ENCODE measurements around the gene CAMK1D. TPM values are rescaled to one million over a fixed set of nuclear protein-coding genes. Genes with fewer than 3 reads are reported as not detected.

The CAMK1D gene
- polyA plus RNA-seq, 1 of the 3 experiments (the other 2 are of a cell fraction), result 4.1 TPM

- TF ChIP-seq GABPA (IDR thresholded peaks at IDR 0.05; ENCODE audit: low read depth) (no peak), TAF1 (IDR thresholded peaks at IDR 0.05; ENCODE audit: borderline replicate concordance, low read depth, low read length) (no peak), EZH2phosphoT487 (IDR thresholded peaks at IDR 0.05; ENCODE audit: borderline replicate concordance, low read depth) (no peak), IRF3 (IDR thresholded peaks at IDR 0.05; ENCODE audit: low read depth, low read length) (no peak)
Observed at GRCh38 chr10:12872577-12872976, 523.2 kb downstream of the CAMK1D start (continued).

- no peak overlapping the region for H2AFZ ChIP-seq (ENCODE audit: low read depth)
- H3K27me3 ChIP-seq (ENCODE audit: insufficient read depth), result no peaks in the 10 kb centered on the region
- H3K4me3 ChIP-seq (ENCODE audit: low read depth in 2 of 2, low read length in 1 of 2), result no peak overlapping the region
- no peak overlapping the region for H3K9ac ChIP-seq
- H3K4me2 ChIP-seq, result no peak overlapping the region
- H3K4me1 ChIP-seq (ENCODE audit: control insufficient read depth in 1 of 2, insufficient read depth in 2 of 2, low read depth in 1 of 2, low read length in 1 of 2), result peaks cover 0 to 6% of the 10 kb centered on the region in 2 experiments; a peak in 1 of 4 replicates
- H4K20me1 ChIP-seq (ENCODE audit: insufficient read depth), result no peaks in the 10 kb centered on the region
- no peaks in the 10 kb centered on the region for H3K9me2 ChIP-seq
- DNase-seq, result no peak
- TF ChIP-seq YY1 (IDR thresholded peaks at IDR 0.05; ENCODE audit: low read depth) (no peak), SMC3 (IDR thresholded peaks at IDR 0.05; ENCODE audit: low read depth, low read length) (no peak), TAF1 (IDR thresholded peaks at IDR 0.05; ENCODE audit: borderline replicate concordance, low read depth, low read length) (no peak), CHD2 (IDR thresholded peaks at IDR 0.05; ENCODE audit: low read length, partially characterized antibody) (no peak), FOSL2 (IDR thresholded peaks at IDR 0.05; ENCODE audit: borderline replicate concordance, low read depth) (no peak), NFIC (IDR thresholded peaks at IDR 0.05; ENCODE audit: borderline replicate concordance) (no peak), IRF3 (IDR thresholded peaks at IDR 0.05; ENCODE audit: low read depth, low read length) (no peak), EZH2phosphoT487 (IDR thresholded peaks at IDR 0.05; ENCODE audit: borderline replicate concordance, low read depth) (no peak), RCOR1 (IDR thresholded peaks at IDR 0.05; ENCODE audit: low read length) (no peak)
- TF ChIP-seq, protein P1, sequence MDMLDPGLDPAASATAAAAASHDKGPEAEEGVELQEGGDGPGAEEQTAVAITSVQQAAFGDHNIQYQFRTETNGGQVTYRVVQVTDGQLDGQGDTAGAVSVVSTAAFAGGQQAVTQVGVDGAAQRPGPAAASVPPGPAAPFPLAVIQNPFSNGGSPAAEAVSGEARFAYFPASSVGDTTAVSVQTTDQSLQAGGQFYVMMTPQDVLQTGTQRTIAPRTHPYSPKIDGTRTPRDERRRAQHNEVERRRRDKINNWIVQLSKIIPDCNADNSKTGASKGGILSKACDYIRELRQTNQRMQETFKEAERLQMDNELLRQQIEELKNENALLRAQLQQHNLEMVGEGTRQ (IDR thresholded peaks at IDR 0.05; ENCODE audit: borderline replicate concordance, low read depth, low read length), result no peak
- no peaks in the 10 kb centered on the region for H3K9me3 ChIP-seq
- CTCF ChIA-PET, result interaction anchor here (0.7 to 1.0 kb wide), 3 partner anchors 29 to 166 kb away, joined by 3 to 4 read pairs (median 3); no protein-coding TSS in a partner anchor
- WGBS (ENCODE audit: low lambda C conversion rate), result 40% methylated on average over 6 of the region's 8 CpGs
- no peaks in the 10 kb centered on the region for H3K79me2 ChIP-seq (ENCODE audit: insufficient read depth)
- POLR2A ChIA-PET, result no interaction called here
- no peak overlapping the region for H3K27ac ChIP-seq (ENCODE audit: low read depth in 2 of 2, low read length in 1 of 2)
- no peaks in the 10 kb centered on the region for H3F3A ChIP-seq (replicated peaks; ENCODE audit: insufficient read depth)
- no peaks in the 10 kb centered on the region for H3K36me3 ChIP-seq (replicated peaks in 1 of 2; ENCODE audit: control insufficient read depth in 1 of 2, insufficient read depth in 2 of 2, low read length in 1 of 2)
Observed at GRCh38 chr10:12873172-12873571, 523.8 kb downstream of the CAMK1D start.

DNA sequence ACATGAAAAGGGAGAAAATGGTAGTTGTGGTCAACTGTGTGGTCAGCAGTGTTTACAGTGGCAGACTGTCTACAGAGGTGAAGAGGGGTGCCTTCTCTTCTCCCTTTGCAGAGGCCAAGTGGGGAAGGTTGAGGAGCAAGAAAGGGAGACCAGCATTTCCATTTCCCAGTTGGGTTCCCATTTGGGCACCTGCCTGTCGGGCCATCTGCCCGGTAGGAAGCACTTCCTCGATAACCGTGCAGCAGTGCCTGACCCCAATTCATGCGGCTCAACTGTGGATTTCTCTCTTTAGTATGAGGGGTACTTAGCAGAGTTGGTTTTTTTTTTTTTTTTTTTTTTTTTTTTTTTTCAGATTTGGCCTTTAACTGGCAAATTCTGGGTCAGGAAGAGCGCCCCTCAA is 525.2 kb downstream of the CAMK1D start:
- no peaks in the 10 kb centered on the region for H3K36me3 ChIP-seq (replicated peaks in 1 of 2; ENCODE audit: control insufficient read depth in 1 of 2, insufficient read depth in 2 of 2, low read length in 1 of 2)
- ChIA-PET POLR2A (no interaction called here), CTCF (interaction anchor here (0.9 kb wide), 1 partner anchor 14 kb away, joined by 3 read pairs; no protein-coding TSS in a partner anchor)
- H3K4me2 ChIP-seq, result no peak overlapping the region
- 73% methylated on average over 6 of the region's 6 CpGs for WGBS (ENCODE audit: low lambda C conversion rate)
- H3K4me1 ChIP-seq (ENCODE audit: control insufficient read depth in 1 of 2, insufficient read depth in 2 of 2, low read depth in 1 of 2, low read length in 1 of 2), result peaks cover 0 to 6% of the 10 kb centered on the region in 2 experiments; a peak in 1 of 4 replicates
- no peak overlapping the region for H3K27ac ChIP-seq (ENCODE audit: low read depth in 2 of 2, low read length in 1 of 2)
- H3F3A ChIP-seq (replicated peaks; ENCODE audit: insufficient read depth), result no peaks in the 10 kb centered on the region
- H3K79me2 ChIP-seq (ENCODE audit: insufficient read depth), result no peaks in the 10 kb centered on the region
- H3K9ac ChIP-seq, result no peak overlapping the region
- no peaks in the 10 kb centered on the region for H3K9me2 ChIP-seq
- DNase-seq, result no peak
- H3K27me3 ChIP-seq (ENCODE audit: insufficient read depth), result no peaks in the 10 kb centered on the region
- H4K20me1 ChIP-seq (ENCODE audit: insufficient read depth), result no peaks in the 10 kb centered on the region
- no peaks in the 10 kb centered on the region for H3K9me3 ChIP-seq
- H2AFZ ChIP-seq (ENCODE audit: low read depth), result no peak overlapping the region
- no peak overlapping the region for H3K4me3 ChIP-seq (ENCODE audit: low read depth in 2 of 2, low read length in 1 of 2)
- TF ChIP-seq IRF3 (IDR thresholded peaks at IDR 0.05; ENCODE audit: low read depth, low read length) (no peak), MEF2A (IDR thresholded peaks at IDR 0.05; ENCODE audit: borderline replicate concordance, low read depth) (no peak), RXRA (IDR thresholded peaks at IDR 0.05; ENCODE audit: borderline replicate concordance, low read depth) (no peak), JUND (IDR thresholded peaks at IDR 0.05) (no peak), POLR2AphosphoS5 (IDR thresholded peaks at IDR 0.05; ENCODE audit: low read depth, low read length) (no peak)
- TF ChIP-seq, protein P2, sequence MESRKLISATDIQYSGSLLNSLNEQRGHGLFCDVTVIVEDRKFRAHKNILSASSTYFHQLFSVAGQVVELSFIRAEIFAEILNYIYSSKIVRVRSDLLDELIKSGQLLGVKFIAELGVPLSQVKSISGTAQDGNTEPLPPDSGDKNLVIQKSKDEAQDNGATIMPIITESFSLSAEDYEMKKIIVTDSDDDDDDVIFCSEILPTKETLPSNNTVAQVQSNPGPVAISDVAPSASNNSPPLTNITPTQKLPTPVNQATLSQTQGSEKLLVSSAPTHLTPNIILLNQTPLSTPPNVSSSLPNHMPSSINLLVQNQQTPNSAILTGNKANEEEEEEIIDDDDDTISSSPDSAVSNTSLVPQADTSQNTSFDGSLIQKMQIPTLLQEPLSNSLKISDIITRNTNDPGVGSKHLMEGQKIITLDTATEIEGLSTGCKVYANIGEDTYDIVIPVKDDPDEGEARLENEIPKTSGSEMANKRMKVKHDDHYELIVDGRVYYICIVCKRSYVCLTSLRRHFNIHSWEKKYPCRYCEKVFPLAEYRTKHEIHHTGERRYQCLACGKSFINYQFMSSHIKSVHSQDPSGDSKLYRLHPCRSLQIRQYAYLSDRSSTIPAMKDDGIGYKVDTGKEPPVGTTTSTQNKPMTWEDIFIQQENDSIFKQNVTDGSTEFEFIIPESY (IDR thresholded peaks at IDR 0.05; ENCODE audit: borderline replicate concordance, low read depth), result no peak
- TF ChIP-seq, protein P3, sequence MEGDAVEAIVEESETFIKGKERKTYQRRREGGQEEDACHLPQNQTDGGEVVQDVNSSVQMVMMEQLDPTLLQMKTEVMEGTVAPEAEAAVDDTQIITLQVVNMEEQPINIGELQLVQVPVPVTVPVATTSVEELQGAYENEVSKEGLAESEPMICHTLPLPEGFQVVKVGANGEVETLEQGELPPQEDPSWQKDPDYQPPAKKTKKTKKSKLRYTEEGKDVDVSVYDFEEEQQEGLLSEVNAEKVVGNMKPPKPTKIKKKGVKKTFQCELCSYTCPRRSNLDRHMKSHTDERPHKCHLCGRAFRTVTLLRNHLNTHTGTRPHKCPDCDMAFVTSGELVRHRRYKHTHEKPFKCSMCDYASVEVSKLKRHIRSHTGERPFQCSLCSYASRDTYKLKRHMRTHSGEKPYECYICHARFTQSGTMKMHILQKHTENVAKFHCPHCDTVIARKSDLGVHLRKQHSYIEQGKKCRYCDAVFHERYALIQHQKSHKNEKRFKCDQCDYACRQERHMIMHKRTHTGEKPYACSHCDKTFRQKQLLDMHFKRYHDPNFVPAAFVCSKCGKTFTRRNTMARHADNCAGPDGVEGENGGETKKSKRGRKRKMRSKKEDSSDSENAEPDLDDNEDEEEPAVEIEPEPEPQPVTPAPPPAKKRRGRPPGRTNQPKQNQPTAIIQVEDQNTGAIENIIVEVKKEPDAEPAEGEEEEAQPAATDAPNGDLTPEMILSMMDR (IDR thresholded peaks at IDR 0.05), result no peak

Data from SK-N-SH (cell line).